Endometrial microvascular endothelial cells (primary cell): ENCODE results near the gene DPRX. TPM values are rescaled to one million over a fixed set of nuclear protein-coding genes. Genes with fewer than 3 reads are reported as not detected.
"Not testable (repeated sequence)": the region's sequence is repeated elsewhere in the genome, so short reads cannot be mapped to it uniquely, and the experiment has no call there.

Experiments
- in situ Hi-C: cut with HindIII; loops from 2 replicates; pipeline ENCODE4 v1.10.0; 2017; ENCODE audit warnings: low sequenced_read_pairs, low pct_unique_long_range_greater_than_20kb; ENCODE audit errors: inconsistent ontology term
- total RNA-seq: library from RNA; depleted of rRNA; stranded (reverse); fragments of >200 nt; gene quantifications from one replicate; pipeline ENCODE4 v1.2.3, GENCODE V29; 2015; ENCODE audit errors: inconsistent ontology term

Gene DPRX
- total RNA-seq, 1 donor from 2014 or later, result not detected

GRCh38 chr19:53642381-53643099 lies 10.7 kb downstream of the DPRX start:
- in situ Hi-C loops, result no loop called here

- in situ Hi-C loops, result no loop called here
Observed at GRCh38 chr19:53644061-53644816, 12.4 kb downstream of the DPRX start.

DNA sequence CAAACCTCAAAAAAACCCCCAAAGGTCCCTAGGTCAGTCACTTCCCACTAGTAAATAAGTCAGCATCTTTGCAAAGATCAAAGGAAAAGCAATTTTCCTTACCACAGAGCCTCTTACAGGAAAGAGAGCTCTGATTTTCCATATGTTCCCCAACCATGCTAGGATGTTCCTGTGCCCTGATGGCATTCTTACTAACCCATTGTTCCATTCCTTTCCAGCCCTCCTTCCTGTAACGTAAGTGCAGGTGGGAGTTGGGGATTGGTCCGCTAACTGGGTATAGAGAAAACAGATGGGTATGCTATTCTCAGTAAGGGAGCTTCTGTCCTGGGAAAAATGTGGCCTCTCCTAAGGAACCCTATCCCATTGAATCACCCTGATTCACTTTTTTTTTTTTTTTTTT lies 14.3 kb downstream of the DPRX start:
- in situ Hi-C loops, result no loop called here

DNA sequence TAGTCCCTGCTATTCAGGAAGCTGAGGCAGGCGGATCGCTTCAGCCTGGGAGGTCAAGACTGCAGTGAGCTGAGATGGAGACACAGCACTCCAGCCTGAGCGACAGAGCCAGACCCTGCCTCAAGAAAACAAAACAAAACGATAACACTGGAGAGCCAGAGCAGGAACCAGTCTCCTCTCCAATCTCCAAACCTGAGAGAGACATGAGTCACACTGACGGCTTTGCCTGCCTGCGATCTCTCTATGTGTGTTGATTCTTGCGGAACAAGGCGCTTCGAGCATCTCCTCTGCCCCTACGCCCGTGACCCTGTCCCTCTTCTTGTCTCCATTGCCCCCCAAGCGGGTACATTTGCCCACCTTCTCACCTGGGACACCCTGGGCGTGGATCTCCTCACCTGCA lies 15.6 kb downstream of the DPRX start:
- in situ Hi-C loops, result no loop called here

- in situ Hi-C loops, result no loop called here
Observed at GRCh38 chr19:53647792-53648191, 16.0 kb downstream of the DPRX start.

GRCh38 chr19:53649746-53650593 lies 18.2 kb downstream of the DPRX start:
- in situ Hi-C loops, result no loop called here

DNA sequence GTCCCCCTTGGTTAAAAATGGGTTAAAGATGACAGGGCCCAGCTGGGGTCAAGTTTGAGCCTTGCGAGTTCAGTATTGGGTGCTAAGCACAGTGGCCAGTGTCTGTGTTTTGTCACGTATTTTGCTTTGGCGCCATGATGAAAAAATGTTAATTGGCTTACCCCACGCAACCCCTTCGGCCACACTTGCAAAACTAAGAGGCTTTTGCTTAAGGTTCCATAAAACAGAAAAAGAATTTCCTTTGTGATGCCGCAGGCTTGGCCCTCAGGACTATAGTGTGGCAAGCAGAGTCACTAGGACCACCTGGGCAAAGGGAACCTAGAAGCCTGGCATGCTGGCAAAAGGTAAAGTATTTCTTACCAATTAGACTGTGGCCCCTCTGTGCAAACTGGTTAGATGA lies 20.7 kb downstream of the DPRX start:
- in situ Hi-C loops, result no loop called here

DNA sequence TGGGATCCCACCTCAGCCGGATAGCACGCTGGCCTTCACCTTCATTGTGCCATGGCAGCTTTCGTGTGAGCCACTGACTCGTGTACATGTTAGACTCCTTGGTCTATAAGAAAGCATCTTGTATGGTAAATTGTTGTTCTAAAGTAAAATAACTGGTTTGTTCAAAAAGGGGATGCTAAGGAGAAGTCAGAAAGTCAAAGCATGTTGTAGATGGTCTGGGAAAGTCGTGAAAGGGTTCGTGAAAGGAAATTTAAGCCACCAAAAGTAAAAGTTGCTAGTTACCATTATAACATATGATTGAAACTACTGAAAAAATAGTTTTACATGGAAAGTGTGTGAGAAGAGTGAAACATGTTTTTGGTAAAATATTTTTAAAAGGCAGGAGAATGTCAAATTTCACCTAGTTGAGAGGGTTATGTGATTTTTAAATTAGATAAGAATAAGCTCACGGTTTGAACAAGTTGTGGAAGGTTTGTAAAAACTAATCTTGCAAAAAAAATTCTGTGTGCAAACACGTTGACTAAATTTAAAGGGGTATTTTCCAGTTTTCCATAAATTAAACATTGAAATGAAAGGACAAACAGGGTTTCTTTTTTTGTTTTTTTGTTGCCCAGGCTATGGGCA lies 23.4 kb downstream of the DPRX start:
- in situ Hi-C loops, result no loop called here

GRCh38 chr19:53657330-53657729 lies 25.5 kb downstream of the DPRX start:
- in situ Hi-C loops, result no loop called here

DNA sequence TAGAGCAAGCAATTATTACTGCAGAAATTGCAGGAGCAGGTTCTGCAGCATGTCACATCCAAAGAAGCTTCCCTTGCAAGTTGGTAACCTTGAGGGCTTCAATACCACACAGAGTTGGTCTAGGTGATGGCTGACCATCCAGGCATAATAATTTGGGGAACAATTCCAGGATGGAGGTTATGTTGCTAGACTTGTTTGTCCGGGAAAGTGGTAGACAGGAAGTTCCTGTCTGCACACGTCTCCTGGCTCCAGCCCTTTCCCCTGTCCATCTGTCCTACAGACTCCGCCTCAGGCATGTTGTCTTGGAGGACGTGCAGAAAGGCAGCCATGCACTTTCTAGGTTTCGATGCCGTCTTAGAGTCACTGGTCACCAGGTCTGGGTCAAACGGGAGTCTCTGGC lies 26.0 kb downstream of the DPRX start:
- in situ Hi-C loops, result no loop called here

- in situ Hi-C loops, result no loop called here
Observed at GRCh38 chr19:53659292-53659691, 27.5 kb downstream of the DPRX start.

GRCh38 chr19:53660584-53660983 lies 28.8 kb downstream of the DPRX start:
- in situ Hi-C loops, result no loop called here

GRCh38 chr19:53662209-53662608 lies 30.4 kb downstream of the DPRX start:
- in situ Hi-C loops, result no loop called here

DNA sequence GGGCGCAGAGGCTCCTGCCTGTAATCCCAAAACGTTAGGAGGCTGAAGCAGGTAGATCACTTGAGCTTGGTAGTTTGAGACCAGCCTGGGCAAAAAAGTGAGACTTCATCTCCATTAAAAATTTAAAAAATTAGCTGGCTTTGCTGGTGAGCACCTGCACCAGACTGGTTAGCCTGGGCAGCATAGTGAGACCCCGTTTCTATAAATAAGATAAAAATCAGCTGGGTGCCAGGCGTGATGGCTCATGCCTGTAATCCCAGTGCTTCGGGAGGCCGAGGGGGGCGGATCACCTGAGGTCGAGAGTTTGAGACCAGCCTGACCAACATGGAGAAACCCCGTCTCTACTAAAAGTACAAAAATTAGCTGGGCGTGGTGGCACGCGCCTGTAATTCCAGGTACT lies 32.4 kb downstream of the DPRX start:
- in situ Hi-C loops, result no loop called here

GRCh38 chr19:53664760-53665159 lies 33.0 kb downstream of the DPRX start:
- in situ Hi-C loops, result no loop called here

GRCh38 chr19:53666331-53666730 lies 34.5 kb downstream of the DPRX start:
- in situ Hi-C loops, result not testable (repeated sequence)

DNA sequence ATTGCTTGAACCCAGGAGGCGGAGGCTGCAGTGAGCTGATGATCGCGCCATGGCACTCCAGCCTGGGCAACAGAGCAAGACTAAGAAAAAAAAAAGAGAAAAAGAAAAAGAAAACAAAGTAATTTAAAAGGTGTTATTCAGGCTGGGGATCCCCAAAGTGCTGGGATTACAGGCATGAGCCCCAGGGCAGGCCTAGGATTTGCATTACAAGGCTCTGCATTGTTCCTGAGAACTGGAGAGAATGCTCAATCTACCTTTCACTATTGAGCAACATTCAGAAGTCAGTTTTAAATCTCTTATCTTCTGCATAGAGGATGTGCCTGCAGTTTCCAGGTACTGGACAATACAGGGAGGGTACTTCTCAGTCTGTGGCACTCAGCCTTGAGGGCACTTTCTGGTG lies 37.0 kb downstream of the DPRX start:
- in situ Hi-C loops, result not testable (repeated sequence)

- in situ Hi-C loops, result no loop called here
Observed at GRCh38 chr19:53670345-53670744, 38.5 kb downstream of the DPRX start.

GRCh38 chr19:53671663-53672062 lies 39.9 kb downstream of the DPRX start:
- in situ Hi-C loops, result no loop called here
